PC-3 (cell line): ENCODE measurements around the gene ZEB2.

Experiments
- EZH2 ChIP-seq: fragments of 300-600 bp; sonication (generic); IDR thresholded peaks from one replicate; pipeline ENCODE4 v1.6.1; 2017; ENCODE audit warnings: antibody characterized with exemption, mild to moderate bottlenecking, low read length; ENCODE audit not compliant: unreplicated experiment
- TF ChIP-seq, protein P1 (sequence below): fragments of 300-600 bp; sonication (generic); conservative IDR thresholded peaks from 2 replicates; pipeline ENCODE4 v1.5.1; 2017; ENCODE audit warnings: antibody characterized with exemption, low read depth, mild to moderate bottlenecking, low read length

DNA sequence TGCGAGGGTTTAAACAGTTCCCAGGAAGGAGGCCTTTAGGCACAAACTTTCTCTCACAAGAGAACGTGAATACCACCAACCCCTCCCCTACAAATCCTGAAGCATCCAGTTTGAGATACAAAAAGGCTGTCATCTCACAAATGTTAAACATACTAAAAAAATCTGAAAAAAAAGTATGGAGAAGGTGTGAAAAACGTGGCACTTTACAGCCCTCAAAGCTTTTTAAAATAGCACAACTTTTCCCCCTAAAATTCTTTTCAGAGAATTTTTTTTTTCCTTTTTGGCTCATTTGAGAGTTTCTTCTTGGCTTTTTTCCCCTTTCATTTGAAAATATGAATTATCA, 10.1 kb downstream of the ZEB2 start:
- TF ChIP-seq, protein P1, sequence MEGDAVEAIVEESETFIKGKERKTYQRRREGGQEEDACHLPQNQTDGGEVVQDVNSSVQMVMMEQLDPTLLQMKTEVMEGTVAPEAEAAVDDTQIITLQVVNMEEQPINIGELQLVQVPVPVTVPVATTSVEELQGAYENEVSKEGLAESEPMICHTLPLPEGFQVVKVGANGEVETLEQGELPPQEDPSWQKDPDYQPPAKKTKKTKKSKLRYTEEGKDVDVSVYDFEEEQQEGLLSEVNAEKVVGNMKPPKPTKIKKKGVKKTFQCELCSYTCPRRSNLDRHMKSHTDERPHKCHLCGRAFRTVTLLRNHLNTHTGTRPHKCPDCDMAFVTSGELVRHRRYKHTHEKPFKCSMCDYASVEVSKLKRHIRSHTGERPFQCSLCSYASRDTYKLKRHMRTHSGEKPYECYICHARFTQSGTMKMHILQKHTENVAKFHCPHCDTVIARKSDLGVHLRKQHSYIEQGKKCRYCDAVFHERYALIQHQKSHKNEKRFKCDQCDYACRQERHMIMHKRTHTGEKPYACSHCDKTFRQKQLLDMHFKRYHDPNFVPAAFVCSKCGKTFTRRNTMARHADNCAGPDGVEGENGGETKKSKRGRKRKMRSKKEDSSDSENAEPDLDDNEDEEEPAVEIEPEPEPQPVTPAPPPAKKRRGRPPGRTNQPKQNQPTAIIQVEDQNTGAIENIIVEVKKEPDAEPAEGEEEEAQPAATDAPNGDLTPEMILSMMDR = no peak
- TF ChIP-seq EZH2 = no peak
